Renal cortex interstitium (tissue), 11 donors: Measurements from ENCODE around the gene SLC7A11. TPM values are rescaled to one million over a fixed set of nuclear protein-coding genes. Genes with fewer than 3 reads are reported as not detected.
"Not testable (repeated sequence)": the region's sequence is repeated elsewhere in the genome, so short reads cannot be mapped to it uniquely, and the experiment has no call there.

Experiments
- DNase-seq, 11 donors: peaks; one replicate each; pipeline ENCODE4 v3.0.0-alpha.2; 2013; ENCODE audit warnings: low read depth in 9 of 11, low spot score in 4 of 11; ENCODE audit errors: extremely low read depth in 1 of 11
- polyA plus RNA-seq, 3 donors: library from polyadenylated mRNA; unstranded; fragments of 120-200 nt; gene quantifications; one replicate each; pipeline ENCODE4 v1.2.1, GENCODE V29; 2013; ENCODE audit not compliant: insufficient read length in 3 of 3

Gene SLC7A11
- polyA plus RNA-seq, 3 donors: 1.9 to 2.3 (median 2.0) TPM

- DNase-seq: no peak
Observed at GRCh38 chr4:138223231-138223910, 18.8 kb downstream of the SLC7A11 start.

- no peak for DNase-seq
Observed at GRCh38 chr4:138222046-138222445, 20.1 kb downstream of the SLC7A11 start.

GRCh38 chr4:138218976-138219375 lies 23.2 kb downstream of the SLC7A11 start:
- no peak for DNase-seq

- no peak for DNase-seq
Observed at GRCh38 chr4:138217567-138217966, 24.6 kb downstream of the SLC7A11 start.

- DNase-seq: no peak
Observed at GRCh38 chr4:138216272-138216867, 25.8 kb downstream of the SLC7A11 start.

GRCh38 chr4:138210576-138210975 lies 31.6 kb downstream of the SLC7A11 start:
- not testable (repeated sequence) for DNase-seq

- DNase-seq: no peak
Observed at GRCh38 chr4:138209094-138209493, 33.1 kb downstream of the SLC7A11 start.

- DNase-seq: no peak
Observed at GRCh38 chr4:138205531-138206233, 36.5 kb downstream of the SLC7A11 start.

- no peak for DNase-seq
Observed at GRCh38 chr4:138204507-138204906, 37.6 kb downstream of the SLC7A11 start.

- no peak for DNase-seq
Observed at GRCh38 chr4:138202686-138203085, 39.5 kb downstream of the SLC7A11 start.

GRCh38 chr4:138200236-138200590 lies 41.9 kb downstream of the SLC7A11 start:
- no peak for DNase-seq

GRCh38 chr4:138199568-138200235 lies 42.4 kb downstream of the SLC7A11 start:
- peak in 4 of 11 donors; percentile 36 to 57 (median 42) for DNase-seq

- no peak for DNase-seq
Observed at GRCh38 chr4:138196153-138196552, 46.0 kb downstream of the SLC7A11 start.

- DNase-seq: no peak
Observed at GRCh38 chr4:138193963-138194362, 48.2 kb downstream of the SLC7A11 start.

- no peak for DNase-seq
Observed at GRCh38 chr4:138192113-138192512, 50.0 kb downstream of the SLC7A11 start.

- no peak for DNase-seq
Observed at GRCh38 chr4:138190452-138190858, 51.7 kb downstream of the SLC7A11 start.

GRCh38 chr4:138189206-138189605 lies 52.9 kb downstream of the SLC7A11 start:
- no peak for DNase-seq

GRCh38 chr4:138188406-138189084 lies 53.6 kb downstream of the SLC7A11 start:
- DNase-seq: no peak

GRCh38 chr4:138185859-138186645 lies 56.1 kb downstream of the SLC7A11 start:
- DNase-seq: no peak
